ENCODE measurements around the gene IGFL1.
"Not testable (repeated sequence)": the region's sequence is repeated elsewhere in the genome, so short reads cannot be mapped to it uniquely, and the experiment has no call there.

Gene IGFL1

DNA sequence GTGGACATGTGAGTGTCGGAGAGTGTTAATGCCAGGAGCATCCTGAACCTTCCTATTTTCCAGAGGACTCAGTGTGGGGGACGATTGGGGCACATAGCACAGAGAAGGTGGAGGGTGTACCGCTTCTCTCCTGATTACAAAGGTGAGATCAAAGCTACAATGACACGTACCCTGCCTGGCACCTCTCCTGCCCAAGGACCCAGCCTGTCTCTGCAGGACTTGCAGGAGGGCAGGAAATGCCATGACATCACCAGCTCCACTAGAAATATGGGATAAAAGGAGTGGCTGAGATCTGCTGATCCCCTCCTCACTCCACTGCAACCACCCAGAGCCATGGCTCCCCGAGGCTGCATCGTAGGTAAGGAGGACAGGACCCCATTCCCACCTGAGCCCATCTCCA is at the start of gene IGFL1:
Gene IGFL1 (plus strand): TSS at position 301 of the 400 bp plus-strand sequence. CDS start 33 bp downstream, at position 334.
- no peak for DNase-seq

DNA sequence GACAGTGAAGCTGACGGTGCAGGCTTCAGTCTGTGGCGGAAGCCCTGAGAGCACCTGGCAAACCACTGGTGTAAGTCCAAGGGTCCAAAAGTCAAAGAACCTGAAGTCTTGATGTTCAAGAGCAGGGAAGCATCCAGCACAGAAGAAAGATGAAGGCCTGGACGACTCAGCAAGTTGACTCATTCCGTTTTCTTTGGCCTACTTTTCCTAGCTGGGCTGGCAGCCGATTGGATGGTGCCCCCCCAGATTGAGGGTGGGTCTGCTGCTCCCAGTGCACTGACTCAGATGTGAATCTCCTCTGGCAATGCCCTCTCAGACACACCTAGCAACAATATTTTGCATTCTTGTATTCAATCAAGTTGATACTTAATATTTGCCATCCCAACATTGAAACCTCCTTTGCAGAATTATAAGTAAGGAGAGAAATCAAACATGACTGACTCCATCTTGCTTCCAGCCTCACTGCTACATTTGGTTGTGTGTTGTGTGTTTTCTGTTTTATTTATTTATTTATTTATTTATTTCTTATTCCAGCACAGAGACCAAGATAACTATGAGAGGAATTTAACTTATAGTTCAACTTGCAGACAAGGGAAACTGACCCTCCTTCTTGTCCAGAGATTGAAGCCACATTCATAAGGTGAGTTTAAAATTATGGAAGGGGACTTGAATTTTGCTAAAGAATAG is 48.7 kb upstream of the IGFL1 start:
- no peak for DNase-seq

DNA sequence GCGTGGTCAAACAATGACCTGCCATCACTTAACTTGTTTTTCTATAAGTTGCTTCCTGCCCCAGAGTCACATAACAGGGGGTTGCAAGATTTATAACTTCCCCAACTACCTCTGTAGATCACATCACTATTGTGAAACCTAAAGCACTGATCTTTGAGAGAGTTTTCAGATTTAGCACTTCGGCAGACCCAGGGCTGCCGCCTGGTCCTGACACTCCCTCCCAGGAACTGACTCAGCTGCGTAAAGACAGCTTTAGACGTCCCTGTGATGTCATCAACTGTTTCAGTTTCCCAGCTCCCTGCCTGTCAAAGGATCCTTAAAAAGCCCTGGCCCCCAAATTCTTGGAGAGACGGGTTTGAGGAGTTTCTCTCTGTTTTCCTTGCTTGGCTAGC is 48.2 kb upstream of the IGFL1 start:
- DNase-seq, result no peak

DNA sequence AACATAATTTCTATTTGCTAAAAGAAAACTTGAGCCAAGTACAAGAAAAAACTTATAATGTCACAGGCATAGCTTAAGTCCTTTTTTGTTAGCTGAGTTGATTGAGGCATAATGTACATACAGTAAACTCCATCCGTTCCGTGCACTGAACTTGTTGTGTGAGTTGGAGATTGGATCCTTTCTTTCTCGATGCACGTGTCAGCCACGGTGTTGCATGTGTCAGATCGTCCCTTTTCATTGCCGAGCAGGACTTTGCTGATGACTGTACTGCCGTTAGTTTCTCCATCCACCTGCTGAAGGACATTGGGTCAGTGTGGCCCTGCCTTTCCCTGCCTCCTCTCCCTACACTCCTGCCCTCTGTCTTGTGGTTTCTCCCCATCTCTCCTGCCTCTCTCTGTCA is 47.1 kb upstream of the IGFL1 start:
- DNase-seq, result no peak

DNA sequence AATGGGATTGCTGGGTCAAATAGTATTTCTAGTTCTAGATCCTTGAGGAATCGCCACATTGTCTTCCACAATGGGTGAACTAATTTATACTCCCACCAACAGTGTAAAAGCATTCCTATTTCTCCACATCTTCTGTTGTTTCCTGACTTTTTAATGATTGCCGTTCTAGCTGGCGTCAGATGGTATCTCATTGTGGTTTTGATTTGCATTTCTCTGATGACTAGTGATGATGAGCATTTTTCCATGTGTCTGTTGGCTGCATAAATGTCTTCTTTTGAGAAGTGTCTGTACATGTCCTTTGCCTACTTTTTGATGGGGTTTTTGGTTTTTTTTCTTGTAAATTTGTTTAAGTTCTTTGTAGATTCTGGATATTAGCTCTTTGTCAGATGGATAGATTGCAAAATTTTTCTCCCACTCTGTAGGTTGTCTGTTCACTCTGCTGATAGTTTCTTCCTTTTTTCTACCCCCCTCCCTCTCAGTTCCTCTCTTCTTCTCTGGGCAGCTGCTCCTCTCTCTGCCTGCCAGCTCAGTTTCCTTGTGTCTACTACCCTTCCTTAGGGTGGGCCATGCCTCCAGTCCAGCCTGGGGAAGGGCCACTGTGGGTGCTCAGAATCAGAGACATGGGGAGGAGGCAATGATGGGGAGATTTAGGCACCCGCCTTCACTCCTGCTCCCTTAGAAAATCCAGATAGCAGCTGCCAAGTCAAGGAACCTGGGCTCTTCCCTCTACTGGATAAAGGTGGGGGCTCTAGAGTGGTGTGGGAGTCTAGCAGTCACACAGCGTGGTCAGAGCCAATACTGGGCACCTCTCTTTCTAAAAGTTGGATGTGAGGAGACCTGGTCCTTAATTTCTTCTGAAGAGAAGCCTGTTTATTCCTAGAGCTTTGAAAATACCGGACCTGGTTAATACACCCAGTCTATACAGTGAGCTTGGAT is 44.5 kb upstream of the IGFL1 start:
- not testable (repeated sequence) for DNase-seq

DNA sequence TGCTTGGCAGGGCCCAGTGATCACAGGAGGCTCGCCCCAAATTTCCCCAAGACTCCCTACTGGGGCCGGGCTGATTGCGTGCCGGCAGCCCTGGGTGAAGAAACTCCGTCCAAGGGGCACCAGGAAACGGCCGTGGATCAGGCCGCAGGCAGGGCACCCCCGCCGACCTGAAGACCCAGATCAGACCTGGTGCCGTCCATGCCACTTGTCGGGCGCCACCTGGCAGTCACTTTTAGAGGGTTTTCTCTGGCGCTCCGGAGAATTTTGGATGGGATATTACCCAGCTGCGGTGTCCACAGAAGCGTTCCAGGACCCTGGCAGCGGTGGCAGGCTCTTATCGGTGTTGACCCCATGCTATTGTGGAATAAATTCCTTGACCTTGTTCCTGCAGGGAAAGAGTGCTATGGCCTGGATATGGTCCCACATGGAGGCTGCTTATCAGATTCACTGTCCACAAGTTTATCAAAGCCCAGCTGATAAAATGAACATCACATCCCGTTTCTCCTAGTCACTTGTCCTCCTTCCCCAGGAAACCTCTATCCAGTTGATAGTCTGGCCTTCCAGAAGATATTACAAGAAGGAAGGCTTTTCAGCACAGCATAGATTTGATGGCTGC is 43.3 kb upstream of the IGFL1 start:
- DNase-seq, result no peak

DNA sequence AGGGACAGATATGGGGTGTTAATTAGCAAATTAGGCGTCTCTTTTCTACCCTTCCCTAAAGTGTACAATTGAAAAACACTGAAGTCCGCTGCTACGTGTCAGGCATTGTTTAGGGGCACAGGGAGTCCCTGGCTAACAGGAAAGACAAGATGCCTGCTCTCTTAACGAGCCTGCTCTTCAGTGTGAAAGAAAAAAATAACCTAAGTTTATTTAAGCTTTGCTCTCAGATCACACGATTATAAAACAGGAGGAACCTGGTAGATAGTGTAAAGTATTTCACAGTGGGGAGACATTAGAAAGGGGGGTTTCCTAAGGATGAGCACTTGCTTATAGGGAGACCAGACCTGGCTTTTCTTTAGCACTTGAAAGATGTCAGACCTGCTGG is 42.8 kb upstream of the IGFL1 start:
- DNase-seq, result no peak

DNA sequence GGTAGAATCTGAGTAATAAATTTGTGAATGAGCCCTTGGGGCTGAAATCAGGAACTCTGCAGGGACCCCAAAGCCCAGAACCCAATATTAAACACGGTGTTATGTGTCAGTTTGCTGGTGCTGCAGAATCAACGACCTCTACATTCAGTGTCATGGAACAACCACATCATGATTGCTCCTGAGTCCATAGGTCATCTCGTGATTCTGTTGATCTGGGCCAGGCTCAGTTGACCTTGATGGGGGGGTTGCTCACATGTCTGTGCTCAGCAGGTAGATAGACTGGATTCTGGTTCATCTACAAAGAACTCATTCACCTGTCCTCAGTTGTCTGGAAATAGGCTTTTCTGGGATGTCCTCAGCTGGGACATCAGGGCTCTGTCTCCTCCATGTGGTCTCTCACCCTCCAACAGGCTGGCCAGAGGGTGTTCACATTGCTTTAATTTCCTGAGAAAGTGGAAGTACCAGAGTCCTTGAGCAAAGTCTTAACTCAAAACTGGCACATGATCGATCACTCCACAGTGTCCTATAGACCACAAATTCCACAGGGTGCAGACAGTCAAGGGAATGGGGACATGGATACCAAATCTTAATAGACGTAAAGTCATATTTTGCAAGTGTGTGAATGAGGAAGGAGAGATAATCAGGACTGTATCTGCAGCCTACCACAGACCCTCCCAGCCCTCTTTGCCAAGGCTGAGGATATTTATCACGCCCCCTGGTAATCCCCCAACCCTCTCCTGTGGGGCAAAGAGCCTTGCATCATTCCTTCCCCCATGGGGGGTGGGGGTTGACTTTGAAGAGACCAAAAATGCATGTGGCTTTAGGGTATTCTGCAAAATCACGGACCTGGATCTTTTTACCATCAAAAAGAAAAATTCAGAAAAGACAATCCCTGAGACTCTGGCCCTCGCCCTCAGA is 39.3 kb upstream of the IGFL1 start:
- no peak for DNase-seq

DNA sequence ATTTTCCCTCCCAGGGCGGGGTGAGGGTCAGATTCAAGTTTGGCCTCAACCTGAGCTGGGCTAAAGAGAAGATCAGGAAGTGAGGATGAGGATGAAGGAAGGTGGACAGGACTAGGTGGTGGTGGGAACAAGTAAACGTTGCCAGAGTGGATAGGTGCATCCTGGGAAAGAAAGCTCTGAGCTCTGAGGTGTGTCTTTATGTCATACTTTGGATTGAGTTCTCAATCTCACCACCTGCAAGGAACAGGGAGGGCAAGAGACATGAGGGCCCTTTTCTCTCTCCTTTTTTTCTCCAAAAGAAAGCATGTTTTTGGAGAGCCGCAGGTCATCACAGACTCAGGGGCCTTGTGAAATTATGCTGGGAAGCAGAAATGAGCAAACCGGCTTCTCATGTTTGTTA is 38.2 kb upstream of the IGFL1 start:
- DNase-seq, result no peak

DNA sequence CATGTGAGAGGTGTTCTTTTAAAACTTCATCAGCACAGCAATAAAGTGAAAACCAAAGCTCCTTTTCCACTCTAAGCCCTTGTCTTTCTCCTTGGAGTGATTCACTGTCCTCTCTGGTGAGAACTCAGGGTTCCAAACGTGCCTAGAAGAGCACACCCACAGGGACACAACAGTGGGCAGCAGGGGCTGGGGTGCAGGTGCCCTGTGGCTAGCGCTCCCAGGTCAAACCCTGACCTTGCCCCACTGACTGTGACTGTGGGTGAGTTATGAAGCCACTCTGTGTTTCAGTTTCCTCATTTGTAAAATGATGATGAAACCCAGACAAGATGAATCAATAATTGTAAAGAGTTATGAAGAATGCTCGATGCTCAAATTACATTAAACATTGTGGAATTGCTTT is 37.6 kb upstream of the IGFL1 start:
- no peak for DNase-seq

DNA sequence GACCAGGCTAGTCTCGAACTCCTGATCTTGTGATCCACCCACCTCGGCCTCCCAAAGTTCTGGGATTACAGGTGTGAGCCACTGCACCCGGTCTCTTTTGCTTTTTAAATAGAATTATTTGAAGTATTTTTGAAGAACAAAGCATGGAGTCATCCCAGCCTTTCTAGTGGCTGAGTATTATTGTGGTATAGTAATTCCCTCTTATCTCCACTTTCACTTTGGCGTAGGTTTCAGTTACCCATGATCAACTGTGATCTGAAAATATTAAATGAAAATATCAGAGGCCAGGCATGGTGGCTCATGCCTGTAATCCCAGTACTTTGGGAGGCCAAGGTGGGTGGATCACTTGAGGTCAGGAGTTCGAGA is 36.9 kb upstream of the IGFL1 start:
- DNase-seq, result not testable (repeated sequence)

DNA sequence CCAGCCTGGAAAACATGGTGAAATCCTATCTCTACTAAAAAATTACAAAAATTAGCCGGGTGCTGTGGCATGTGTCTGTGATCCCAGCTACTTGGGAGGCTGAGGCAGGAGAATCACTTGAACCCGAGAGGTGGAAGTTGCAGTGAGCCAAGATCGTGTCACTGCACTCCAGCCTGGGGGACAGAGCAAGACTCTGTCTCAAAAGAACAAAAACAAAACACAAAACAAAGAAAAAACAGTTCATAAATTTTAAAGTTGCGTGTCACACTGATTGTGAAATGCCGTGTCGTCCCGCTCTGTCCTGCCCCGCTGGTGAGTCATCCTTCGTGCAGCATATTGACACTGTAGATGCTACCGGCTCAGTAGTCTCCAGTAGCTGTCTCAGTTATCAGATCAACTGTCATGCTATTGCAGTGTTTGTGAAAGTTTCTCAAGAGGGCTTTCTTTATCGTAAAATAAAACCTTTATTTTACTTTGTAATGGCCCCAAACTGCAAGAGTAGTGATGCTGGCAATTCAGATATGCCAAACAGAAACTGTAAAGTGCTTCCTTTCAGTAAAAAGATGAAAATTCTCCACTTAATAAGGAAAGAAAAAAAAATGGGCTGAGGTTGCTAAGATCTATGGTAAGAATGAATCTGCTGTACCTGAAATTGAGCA is 36.4 kb upstream of the IGFL1 start:
- peak; percentile 36 to 38 for DNase-seq

DNA sequence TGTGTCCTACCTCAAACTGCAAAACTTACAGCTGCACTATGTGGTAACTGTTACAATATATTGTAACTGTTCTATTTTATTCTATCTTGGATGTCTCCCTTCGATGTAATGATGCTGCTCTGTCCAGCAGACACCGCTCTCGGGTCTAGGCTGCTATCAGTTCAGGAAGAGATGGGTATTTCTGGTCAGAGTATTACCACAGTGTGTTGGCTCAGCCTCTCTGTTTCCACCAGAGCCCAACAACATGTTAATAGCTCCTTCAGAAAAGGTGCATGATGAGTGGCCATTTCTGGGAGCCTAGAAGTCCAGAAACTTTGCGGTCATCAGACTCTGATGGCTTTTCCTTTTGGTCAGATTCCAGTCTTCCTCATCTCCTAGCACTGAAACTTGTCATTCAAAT is 35.9 kb upstream of the IGFL1 start:
- DNase-seq, result no peak

DNA sequence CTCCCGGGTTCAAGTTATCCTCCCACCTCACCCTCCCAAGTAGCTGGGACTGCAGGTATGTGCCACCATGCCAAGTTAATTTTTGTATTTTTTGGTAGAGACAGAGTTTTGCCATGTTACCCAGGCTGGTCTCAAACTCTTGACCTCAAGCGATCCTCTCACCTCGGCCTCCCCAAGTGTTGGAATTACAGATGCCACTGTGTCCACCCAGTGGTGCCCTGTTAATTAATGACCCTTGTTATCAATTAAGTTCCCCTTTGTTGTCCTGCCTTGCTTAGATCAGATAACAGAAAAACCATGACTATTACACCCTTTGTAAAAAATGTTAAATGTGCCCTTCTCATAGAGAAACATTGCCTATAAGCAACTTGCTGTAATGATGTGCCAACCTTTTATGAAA is 34.4 kb upstream of the IGFL1 start:
- no peak for DNase-seq

DNA sequence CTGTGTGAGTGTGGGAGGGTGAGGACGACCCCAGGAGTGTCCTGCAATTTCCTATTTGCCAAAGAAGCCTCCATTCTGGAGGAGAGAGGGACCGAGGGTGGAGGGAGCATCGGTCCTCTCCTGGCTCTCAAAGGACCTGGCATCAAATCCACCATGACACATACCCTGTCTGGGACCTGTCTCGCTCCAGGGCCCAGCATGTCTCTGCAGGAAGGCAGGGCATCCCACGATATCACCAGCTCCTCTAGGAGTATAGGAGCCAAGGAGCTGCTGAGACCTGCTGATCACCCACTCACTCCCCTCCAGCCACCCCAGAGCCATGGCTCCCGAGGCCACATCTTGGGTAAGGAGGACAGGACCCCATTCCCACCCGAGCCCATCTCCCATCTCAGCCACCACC is 33.6 kb upstream of the IGFL1 start:
- DNase-seq, result not testable (repeated sequence)

DNA sequence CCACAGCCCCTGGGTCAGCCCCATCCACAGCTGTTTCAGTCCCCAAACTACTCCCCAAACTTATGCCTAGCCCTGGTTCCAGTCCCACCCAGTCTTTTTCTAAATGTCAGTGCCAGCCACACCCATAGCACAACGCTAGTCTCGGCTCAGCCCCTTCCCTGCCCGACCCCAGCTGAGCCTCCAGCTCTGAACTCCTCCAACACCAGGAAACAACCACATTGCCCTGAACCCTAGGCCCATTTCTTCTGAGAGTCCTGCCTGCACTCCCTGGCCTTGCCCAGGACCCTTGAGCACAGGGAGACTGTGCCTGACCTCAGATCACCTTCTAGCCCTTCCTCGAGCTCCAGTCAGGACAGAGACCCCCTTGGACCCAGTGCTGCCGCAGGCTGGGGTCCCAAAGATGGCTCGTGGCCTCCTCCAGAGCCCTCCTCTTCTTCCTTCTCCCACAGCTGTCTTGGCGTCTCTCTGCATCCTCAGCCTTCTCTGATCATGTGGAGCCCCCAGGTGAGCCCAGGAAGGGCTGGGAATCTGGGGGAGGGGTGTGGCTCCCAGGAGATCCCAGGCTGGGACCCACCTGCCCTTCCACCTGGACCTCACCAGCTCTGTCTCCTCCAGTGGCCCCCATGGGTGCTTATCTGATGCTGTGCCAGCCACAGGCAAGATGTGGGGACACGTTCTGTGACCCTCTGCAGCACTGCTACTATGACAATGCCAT is 33.0 kb upstream of the IGFL1 start:
- no peak for DNase-seq

DNA sequence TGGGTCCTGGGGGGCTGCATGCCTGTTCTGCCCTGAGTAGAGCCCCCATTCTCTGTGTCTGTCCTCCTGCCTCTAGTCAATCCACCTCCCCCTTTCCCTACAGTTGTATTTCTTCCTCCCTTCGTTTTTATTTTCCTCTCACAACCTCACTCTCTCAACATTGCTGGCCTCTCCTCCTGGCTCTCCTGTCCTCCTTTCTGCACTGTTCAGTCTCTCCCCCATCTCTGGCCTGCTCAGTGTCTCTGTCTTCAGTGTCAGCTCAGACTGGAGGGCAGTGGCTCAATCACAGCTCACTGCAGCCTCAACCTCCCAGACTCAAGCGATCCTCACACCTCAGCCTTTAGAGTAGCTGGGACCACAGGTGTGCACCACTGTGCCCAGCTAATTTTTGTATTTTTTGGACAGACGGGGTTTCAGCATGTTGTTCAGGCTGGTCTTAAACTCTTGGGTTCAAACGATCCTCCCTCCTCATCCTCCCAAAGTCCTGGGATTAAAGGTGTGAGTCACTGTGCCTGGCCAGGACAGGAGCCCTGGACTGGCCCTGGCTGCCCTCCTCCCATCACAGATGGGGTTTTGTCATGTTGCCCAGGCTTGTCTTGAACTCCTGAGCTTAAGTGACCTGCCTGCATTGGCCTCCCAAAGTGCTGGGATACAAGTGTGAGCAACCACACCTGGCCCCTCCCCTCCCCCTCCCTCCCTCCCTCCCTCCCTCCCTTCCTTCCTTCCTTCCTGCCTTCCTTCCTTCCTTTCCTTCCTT is 32.0 kb upstream of the IGFL1 start:
- no peak for DNase-seq

DNA sequence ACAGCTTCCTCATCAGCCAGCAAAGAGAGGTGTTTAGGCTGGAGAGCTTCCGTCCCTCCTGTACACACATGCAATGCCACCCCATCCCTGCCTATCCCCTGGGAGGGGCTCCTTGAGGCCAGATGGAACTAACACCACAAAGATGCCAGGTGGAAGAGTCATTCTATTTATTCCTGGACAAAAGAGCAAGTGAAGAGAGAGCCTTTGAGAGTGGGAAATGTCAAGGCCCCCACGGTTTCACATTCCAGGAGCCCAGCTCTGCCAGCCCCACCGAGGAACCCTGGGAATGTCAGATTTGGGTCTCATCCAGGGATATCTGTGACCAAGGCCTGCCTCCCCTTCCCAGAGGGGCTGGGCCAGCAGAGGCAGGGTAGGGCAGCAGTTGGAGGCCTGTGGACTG is 30.8 kb upstream of the IGFL1 start:
- no peak for DNase-seq

DNA sequence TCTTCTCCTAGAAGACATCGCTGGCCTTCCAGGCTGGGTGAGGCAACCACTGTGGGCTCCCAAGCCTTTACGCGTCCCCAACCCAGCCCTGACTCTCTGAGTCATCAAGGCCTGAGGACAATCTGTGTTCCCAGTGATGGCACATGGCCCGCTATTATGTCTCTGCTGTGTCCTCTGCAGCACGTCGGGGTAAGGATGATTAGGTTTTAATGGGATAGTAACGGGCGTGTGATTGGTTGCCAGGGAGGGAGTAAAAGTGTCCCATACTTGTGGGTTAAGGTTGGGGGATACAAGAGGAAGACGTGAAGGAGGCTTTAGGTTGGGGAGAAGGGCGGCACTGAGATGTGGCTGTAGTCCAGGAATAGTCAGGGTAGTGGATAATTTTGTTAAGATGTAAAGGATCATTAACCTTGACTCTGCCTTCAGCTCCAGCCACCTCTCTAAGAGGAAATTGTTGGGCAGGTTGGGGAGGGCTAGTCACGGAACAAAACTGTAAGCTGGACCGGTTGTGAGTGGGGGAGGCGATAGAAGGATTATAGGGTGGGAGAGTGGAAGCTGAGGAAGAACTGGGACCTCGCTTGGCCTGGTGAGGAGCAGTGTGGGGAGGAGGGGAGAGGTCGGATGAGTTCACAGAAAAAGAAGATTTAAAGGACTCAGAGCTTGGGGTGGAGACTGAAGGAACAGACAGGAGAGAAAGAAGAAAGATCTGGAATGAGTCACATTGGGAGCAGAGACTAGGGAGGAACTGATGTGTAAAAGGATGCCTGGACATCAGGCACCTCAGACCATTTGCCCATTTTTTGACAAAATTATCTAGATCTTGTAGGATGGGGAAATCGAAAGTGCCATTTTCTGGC is 27.9 kb upstream of the IGFL1 start:
- DNase-seq, result no peak

DNA sequence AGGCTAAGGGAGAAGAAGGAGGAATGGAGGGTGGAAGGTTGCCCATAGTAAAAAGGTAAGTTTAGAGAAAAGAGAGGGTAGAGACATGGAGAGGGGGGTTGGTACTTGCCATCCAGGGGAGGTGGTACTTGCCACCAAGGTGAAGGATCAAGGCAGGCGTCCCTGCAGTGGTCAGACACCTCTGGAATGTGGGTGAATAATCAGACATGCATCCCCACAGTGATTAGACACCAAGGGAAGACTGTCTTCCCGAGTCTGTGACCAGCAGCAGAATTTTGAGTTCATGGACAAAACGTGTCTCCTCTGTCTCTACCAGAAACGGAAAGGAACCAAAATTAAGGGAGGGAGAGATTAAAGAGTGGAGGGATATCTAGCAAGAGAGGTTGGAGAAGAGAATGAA is 27.1 kb upstream of the IGFL1 start:
- no peak for DNase-seq
